ENCODE measurements around the gene PTBP1. TPM values are rescaled to one million over a fixed set of nuclear protein-coding genes. Genes with fewer than 3 reads are reported as not detected.

PTBP1 gene
- total and polyA plus RNA-seq, 2 donors (not counting 3 experiments of a cell fraction or from before 2014, with no cell fraction given), result 382 to 623 TPM

- CTCF ChIA-PET, result no interaction called here
- DNase-seq (ENCODE audit: low read depth, low spot score), result no peak
- Histone ChIP-seq H3K9ac (replicated peaks; ENCODE audit: extremely low read depth, insufficient read depth, low read length) (no peak overlapping the region), H3K9me1 (replicated peaks; ENCODE audit: control insufficient read depth, extremely low read depth, insufficient read depth, low read length) (no peaks in the 10 kb centered on the region), H3K79me2 (ENCODE audit: control insufficient read depth, insufficient read depth, low read length) (peaks cover 10% of the 10 kb centered on the region), H3K9me3 (replicated peaks; ENCODE audit: control insufficient read depth, insufficient read depth, low read length) (no peaks in the 10 kb centered on the region), H3K4me3 (replicated peaks in 1 of 3; ENCODE audit: insufficient read depth in 1 of 3, low read depth in 1 of 3, low read length in 3 of 3) (no peak overlapping the region), H4K20me1 (replicated peaks; ENCODE audit: control insufficient read depth, extremely low read depth, insufficient read depth, low read length) (no peaks in the 10 kb centered on the region), H3K27me3 (ENCODE audit: control insufficient read depth in 2 of 2, insufficient read depth in 2 of 2, low read length in 2 of 2) (no peaks in the 10 kb centered on the region), H3K27ac (ENCODE audit: insufficient read depth, low read depth, low read length) (no peak overlapping the region), H3K4me2 (ENCODE audit: insufficient read depth, low read length) (no peak overlapping the region), H3K36me3 (ENCODE audit: control insufficient read depth in 2 of 2, extremely low read depth in 1 of 2, insufficient read depth in 2 of 2, low read length in 2 of 2) (peaks cover 0 to 1% of the 10 kb centered on the region in 2 experiments), H2AFZ (ENCODE audit: low read depth, low read length) (no peak overlapping the region), H3K4me1 (ENCODE audit: control insufficient read depth, extremely low read depth, insufficient read depth, low read length) (peaks cover 22% of the 10 kb centered on the region)
- dilution Hi-C loops (cut with MboI; ENCODE audit: extremely low pct_ligation_motif_present, low sequenced_read_pairs), result no loop called here
- TF ChIP-seq POLR2A (IDR thresholded peaks at IDR 0.05; ENCODE audit: low read depth, low read length) (no peak), MYC (IDR thresholded peaks at IDR 0.05; ENCODE audit: low read depth, low read length) (no peak), CTCF (IDR thresholded peaks at IDR 0.05; ENCODE audit: extremely low read depth in 1 of 2, insufficient read depth in 1 of 2, low read depth in 1 of 2, low read length in 2 of 2) (no peak), EZH2 (IDR thresholded peaks at IDR 0.05; ENCODE audit: borderline replicate concordance, low read depth, low read length, severe bottlenecking) (no peak), FOS (IDR thresholded peaks at IDR 0.05; ENCODE audit: borderline replicate concordance, insufficient read depth, low read length) (no peak), GATA2 (IDR thresholded peaks at IDR 0.05; ENCODE audit: insufficient read depth, insufficient read length, low read depth, low read length) (no peak), POLR2AphosphoS5 (IDR thresholded peaks at IDR 0.05; ENCODE audit: insufficient read depth, low read depth, low read length) (no peak), JUN (IDR thresholded peaks at IDR 0.05; ENCODE audit: borderline replicate concordance, insufficient read depth, insufficient read length, low read depth) (no peak), MAX (IDR thresholded peaks at IDR 0.05; ENCODE audit: insufficient read depth, insufficient read length) (no peak)
- intact Hi-C loops (cut with micrococcal nuclease), result loop anchor here (10.0 kb wide), 1 partner anchor 451 kb away; the partner anchor contains the start of genes ATP5F1D and MIDN
- POLR2A ChIA-PET, result no interaction called here
- BruUV-seq (replicated peaks), result no TSS peak
- FAIRE-seq, result no peak
These were observed 3.4 kb upstream of the PTBP1 start for GRCh38 chr19:793806-794205.

Measured in endothelial cell of umbilical vein (primary cell).